ENCODE measurements around the gene DHX15. TPM values are rescaled to one million over a fixed set of nuclear protein-coding genes. Genes with fewer than 3 reads are reported as not detected.

Gene DHX15
- total and polyA plus RNA-seq, 9 of the 15 experiments (the other 6 are each of a cell fraction or from before 2014, with no cell fraction given): 165 to 287 (median 208) TPM

- no peak for FAIRE-seq
- no peaks in the 10 kb centered on the region for H3K79me2 ChIP-seq (ENCODE audit: control insufficient read depth, insufficient read depth, low read length)
- in situ Hi-C loops (cut with MboI) (loop anchor here (10.0 kb wide), 1 partner anchor 202 kb away; no protein-coding TSS in a partner anchor), intact Hi-C loops (cut with micrococcal nuclease) (no loop called here)
- DNase-seq (ENCODE audit: extremely low read depth in 1 of 4, low spot score in 3 of 4): no peak
- H3K9ac ChIP-seq (ENCODE audit: insufficient read depth in 1 of 2, low read depth in 2 of 2, low read length in 2 of 2): no peak overlapping the region
- peaks cover 0 to 24% of the 10 kb centered on the region in 2 experiments; a peak in 3 of 5 replicates for H3K27me3 ChIP-seq (ENCODE audit: control insufficient read depth in 2 of 2, insufficient read depth in 2 of 2, low read length in 2 of 2)
- H3K4me3 ChIP-seq: no peak overlapping the region
- H3K27ac ChIP-seq (ENCODE audit: extremely low read depth, low read depth, low read length): no peak overlapping the region
- POLR2A ChIA-PET: interaction anchor here (0.7 kb wide), 1 partner anchor 596 kb away, joined by 4 read pairs; no protein-coding TSS in a partner anchor
- H4K20me1 ChIP-seq (replicated peaks; ENCODE audit: control insufficient read depth, insufficient read depth, low read length): no peaks in the 10 kb centered on the region
- no peaks in the 10 kb centered on the region for H3K9me1 ChIP-seq (ENCODE audit: control insufficient read depth, insufficient read depth, low read length)
- CTCF ChIA-PET (ENCODE audit: low intra/inter-chr PET ratio): no interaction called here
- no peaks in the 10 kb centered on the region for H3K4me1 ChIP-seq (replicated peaks in 1 of 2; ENCODE audit: control insufficient read depth in 2 of 2, insufficient read depth in 2 of 2, low read length in 2 of 2)
- H2AFZ ChIP-seq (ENCODE audit: low read depth, low read length): no peak overlapping the region
- WGBS (ENCODE audit: insufficient coverage, low coverage, missing lambda C conversion rate): 2% methylated on average over 4 of the region's 4 CpGs
- no peak for ATAC-seq
- BruUV-seq (replicated peaks): no TSS peak
- H3K36me3 ChIP-seq (ENCODE audit: control insufficient read depth, insufficient read depth, low read length): no peaks in the 10 kb centered on the region
- H3K9me3 ChIP-seq (replicated peaks; ENCODE audit: control insufficient read depth, insufficient read depth, low read depth, low read length): no peaks in the 10 kb centered on the region
- no peak overlapping the region for H3K4me2 ChIP-seq (ENCODE audit: insufficient read depth, low read length)
- TF ChIP-seq ZFP30 (CRISPR knock-in tag; IDR thresholded peaks at IDR 0.05; ENCODE audit: borderline replicate concordance): no peak
- TF ChIP-seq ZBTB34 (CRISPR knock-in tag; IDR thresholded peaks at IDR 0.05): no peak
- no peak for TF ChIP-seq U2AF2 (optimal IDR thresholded peaks at IDR 0.05; ENCODE audit: low read depth, low read length)
- no peak for TF ChIP-seq THRB (CRISPR knock-in tag; conservative IDR thresholded peaks at IDR 0.05)
- no peak for TF ChIP-seq ZBTB17 (CRISPR knock-in tag; IDR thresholded peaks at IDR 0.05)
- TF ChIP-seq NBN (IDR thresholded peaks at IDR 0.05; ENCODE audit: low read depth): no peak
- TF ChIP-seq CAMTA2 (CRISPR knock-in tag; conservative IDR thresholded peaks at IDR 0.05): no peak
- no peak for TF ChIP-seq ZNF184 (CRISPR knock-in tag; IDR thresholded peaks at IDR 0.05)
- no peak for TF ChIP-seq CBX3 (IDR thresholded peaks at IDR 0.05; ENCODE audit: borderline replicate concordance in 1 of 2, low read length in 2 of 2)
- TF ChIP-seq ELK1 (CRISPR knock-in tag; IDR thresholded peaks at IDR 0.05): no peak
- TF ChIP-seq CXXC5 (CRISPR knock-in tag; IDR thresholded peaks at IDR 0.05): no peak
Measured at GRCh38 chr4:24482871-24483270, 101.5 kb downstream of the DHX15 start.

Data from K562 (cell line).